B cell (primary cell): ENCODE data around the gene LSM3. TPM values are rescaled to one million over a fixed set of nuclear protein-coding genes. Genes with fewer than 3 reads are reported as not detected.

Source experiments
- ATAC-seq: fragments of 200-7000 bp; cut with Tn5 transposase; one replicate; pipeline ENCODE4 v1.10.0; 2021; ENCODE audit warnings: low read depth, mild to moderate bottlenecking, moderate number of reproducible peaks, moderate library complexity
- CTCF ChIA-PET: fragments of 350-600 bp; sonication (Branson Sonifier 250); formaldehyde crosslinking; loops from one replicate; lab custom pipeline; 2021; ENCODE audit warnings: antibody characterized with exemption, inconsistent platforms; lab: Charles Lee
- POLR2A ChIA-PET: fragments of 350-600 bp; sonication (Branson Sonifier 250); formaldehyde crosslinking; loops from one replicate; lab custom pipeline; 2021; ENCODE audit warnings: antibody characterized with exemption; lab: Charles Lee
- DNase-seq: peaks from one replicate; pipeline ENCODE4 v3.0.0; 2013
- H2AFZ ChIP-seq: 2 replicates; pipeline ENCODE4 v1.6.1; 2012; ENCODE audit warnings: mild to moderate bottlenecking, low read depth, low read length; ENCODE audit not compliant: insufficient read depth, poor library complexity, severe bottlenecking
- H3K27ac ChIP-seq, 2 donors: 1 replicate in 1 of 2; 2 replicates in 1 of 2; pipeline ENCODE4 v1.5.1; 2012 to 2013; ENCODE audit warnings: low read length in 2 of 2, mild to moderate bottlenecking in 2 of 2, moderate library complexity in 1 of 2
- H3K27me3 ChIP-seq, 4 experiments: fragments of 200-600 bp in 1 of 4; sonication (generic) in 1 of 4; replicated peaks in 1 of 4; 1 replicate in 2 of 4; 2 replicates in 2 of 4; pipeline versions ENCODE4 v1.6.1 to v1.7.0; 2013 to 2016; ENCODE audit warnings: low read length in 3 of 4, mild to moderate bottlenecking in 2 of 4, mixed read lengths in 1 of 4, moderate library complexity in 1 of 4; ENCODE audit not compliant: insufficient read depth in 4 of 4, control insufficient read depth in 3 of 4; ENCODE audit errors: control extremely low read depth in 1 of 4
- H3K36me3 ChIP-seq, 2 experiments: replicated peaks in 1 of 2; 1 replicate in 1 of 2; 2 replicates in 1 of 2; pipeline versions ENCODE4 v1.6.1 to v1.7.1; 2013; ENCODE audit warnings: low read length in 1 of 2; ENCODE audit not compliant: insufficient read depth in 2 of 2, control insufficient read depth in 1 of 2; ENCODE audit errors: control extremely low read depth in 1 of 2, extremely low read depth in 1 of 2
- H3K4me1 ChIP-seq, 2 donors: fragments of 200-600 bp in 1 of 2; sonication (generic) in 1 of 2; 1 replicate in 1 of 2; 2 replicates in 1 of 2; pipeline versions ENCODE4 v1.5.1 to v1.6.1; 2013 to 2017; ENCODE audit warnings: low read length in 2 of 2; ENCODE audit not compliant: control insufficient read depth in 2 of 2, insufficient read depth in 2 of 2
- H3K4me2 ChIP-seq: replicated peaks from 2 replicates; pipeline ENCODE3; 2012; ENCODE audit warnings: mild to moderate bottlenecking, low read depth, low read length; ENCODE audit not compliant: poor library complexity, severe bottlenecking
- H3K4me3 ChIP-seq, 5 experiments: fragments of 200-600 bp in 1 of 5; sonication (generic) in 1 of 5; 1 replicate in 3 of 5; 2 replicates in 2 of 5; pipeline versions ENCODE4 v1.5.1 to v1.7.0; 2011 to 2016; ENCODE audit warnings: low read length in 4 of 5, mild to moderate bottlenecking in 4 of 5, low read depth in 2 of 5, control low read depth in 1 of 5, moderate library complexity in 1 of 5; ENCODE audit not compliant: insufficient read depth in 1 of 5; ENCODE audit errors: control extremely low read depth in 1 of 5, extremely low read depth in 1 of 5
- H3K79me2 ChIP-seq: fragments of 200-600 bp; sonication (generic); one replicate; pipeline ENCODE4 v1.6.0; 2016; ENCODE audit warnings: low read length; ENCODE audit not compliant: control insufficient read depth, insufficient read depth
- H3K9ac ChIP-seq: fragments of 200-600 bp; sonication (generic); 2 replicates; pipeline ENCODE4 v1.6.1; 2017; ENCODE audit warnings: mild to moderate bottlenecking, low read length, moderate library complexity
- H3K9me3 ChIP-seq, 3 donors: one replicate each; pipeline versions ENCODE4 v1.6.1 to v1.7.1; 2013; ENCODE audit warnings: low read length in 2 of 3; ENCODE audit not compliant: control insufficient read depth in 2 of 3, insufficient read depth in 1 of 3; ENCODE audit errors: control extremely low read depth in 1 of 3
- H4K20me1 ChIP-seq: 2 replicates; pipeline ENCODE4 v1.6.0; 2012; ENCODE audit warnings: mild to moderate bottlenecking, low read length; ENCODE audit not compliant: insufficient read depth, control insufficient read depth, poor library complexity, severe bottlenecking
- H3K27ac Mint-ChIP-seq: one replicate; pipeline ENCODE4 v1.8.0; 2021; ENCODE audit warnings: mixed read lengths
- H3K27me3 Mint-ChIP-seq: one replicate; pipeline ENCODE4 v1.8.0; 2021; ENCODE audit warnings: mixed read lengths
- H3K4me1 Mint-ChIP-seq: one replicate; pipeline ENCODE4 v1.8.0; 2021; ENCODE audit warnings: mixed read lengths
- H3K4me3 Mint-ChIP-seq: one replicate; pipeline ENCODE4 v1.8.0; 2021; ENCODE audit warnings: mixed read lengths
- H3K9me3 Mint-ChIP-seq: one replicate; pipeline ENCODE4 v1.8.0; 2022; ENCODE audit warnings: mixed read lengths; ENCODE audit not compliant: insufficient read depth
- CTCF ChIP-seq: fragments of 200-600 bp; IDR thresholded peaks from one replicate; pipeline ENCODE4 v1.8.0; 2022; ENCODE audit warnings: antibody characterized with exemption, mild to moderate bottlenecking
- EZH2 ChIP-seq: IDR thresholded peaks from 2 replicates; pipeline ENCODE4 v1.6.1; 2012; ENCODE audit warnings: borderline replicate concordance, low read depth, mild to moderate bottlenecking, moderate library complexity, low read length; ENCODE audit not compliant: insufficient read depth, poor library complexity, severe bottlenecking
- WGBS: methylation state at CpG from one replicate; pipeline ENCODE4 v1.1.5; 2013; ENCODE audit warnings: missing lambda C conversion rate; ENCODE audit not compliant: insufficient coverage; 5-methylcytosine and 5-hydroxymethylcytosine counted together
- intact Hi-C: fragments of 100-400 bp; cut with micrococcal nuclease; formaldehyde crosslinking; loops from one replicate; pipeline ENCODE4 v1.10.0; 2022
- polyA plus RNA-seq: library from polyadenylated mRNA; depleted of rRNA; stranded (reverse); fragments of >200 nt; gene quantifications from 2 replicates; pipeline ENCODE4 v1.2.3, GENCODE V29; 2012
- total RNA-seq, 2 donors: library from RNA; stranded (reverse); fragments of 120-200 nt in 1 of 2; gene quantifications; 1 replicate in 1 of 2; 2 replicates in 1 of 2; pipeline versions ENCODE4 v1.2.3 to v1.2.4, GENCODE V29; 2013 to 2022

LSM3 gene
- total and polyA plus RNA-seq, 2 donors (not counting 1 experiment from before 2014, with no cell fraction given) = 2.8 to 10.0 TPM

- no peak overlapping the region for H3K27ac Mint-ChIP-seq
- ATAC-seq = no peak
- Histone ChIP-seq H3K9me3 (no peaks in the 10 kb centered on the region), H3K36me3 (peaks cover 0 to 51% of the 10 kb centered on the region in 2 experiments), H3K27ac (no peak overlapping the region), H3K4me3 (no peak overlapping the region), H3K9ac (no peak overlapping the region), H3K4me2 (no peak overlapping the region), H2AFZ (no peak overlapping the region), H3K79me2 (peaks cover 46% of the 10 kb centered on the region), H3K4me1 (peaks cover 15 to 21% of the 10 kb centered on the region in 2 donors), H3K27me3 (no peaks in the 10 kb centered on the region), H4K20me1 (peaks cover 31% of the 10 kb centered on the region)
- H3K4me1 Mint-ChIP-seq = peaks cover 24% of the 10 kb centered on the region
- TF ChIP-seq CTCF (no peak), EZH2 (no peak)
- H3K4me3 Mint-ChIP-seq = no peak overlapping the region
- intact Hi-C loops = loop anchor here (10.0 kb wide), 1 partner anchor 1476 kb away; the partner anchor contains the start of genes BTD and HACL1
- no peak for DNase-seq
- no peaks in the 10 kb centered on the region for H3K27me3 Mint-ChIP-seq
- ChIA-PET POLR2A (no interaction called here), CTCF (no interaction called here)
- H3K9me3 Mint-ChIP-seq = no peaks in the 10 kb centered on the region
- WGBS = 100% methylated on average over 2 of the region's 6 CpGs
Observed at GRCh38 chr3:14129296-14129695, 49.3 kb upstream of the LSM3 start.

- ChIA-PET CTCF (no interaction called here), POLR2A (no interaction called here)
- no peak overlapping the region for H3K4me3 Mint-ChIP-seq
- ATAC-seq (no peak), DNase-seq (no peak)
- Histone ChIP-seq H3K4me3 (no peak overlapping the region), H3K9ac (no peak overlapping the region), H3K27me3 (no peaks in the 10 kb centered on the region), H2AFZ (no peak overlapping the region), H3K27ac (no peak overlapping the region), H3K4me1 (peaks cover 15 to 21% of the 10 kb centered on the region in 2 donors), H3K36me3 (peaks cover 0 to 60% of the 10 kb centered on the region in 2 experiments), H4K20me1 (peaks cover 31% of the 10 kb centered on the region), H3K4me2 (no peak overlapping the region), H3K79me2 (peaks cover 41% of the 10 kb centered on the region), H3K9me3 (no peaks in the 10 kb centered on the region)
- TF ChIP-seq CTCF (no peak), EZH2 (no peak)
- intact Hi-C loops = no loop called here
- no peaks in the 10 kb centered on the region for H3K27me3 Mint-ChIP-seq
- peaks cover 24% of the 10 kb centered on the region for H3K4me1 Mint-ChIP-seq
- 100% methylated on average over 2 of the region's 4 CpGs for WGBS
- H3K27ac Mint-ChIP-seq = no peak overlapping the region
- no peaks in the 10 kb centered on the region for H3K9me3 Mint-ChIP-seq
Observed at GRCh38 chr3:14130230-14130629, 48.4 kb upstream of the LSM3 start.
